IPS-NIHi7 (cell line): Measurements from ENCODE around the gene TKTL1.
"Not testable (repeated sequence)": the region's sequence is repeated elsewhere in the genome, so short reads cannot be mapped to it uniquely, and the experiment has no call there.

ENCODE experiments used
- DNase-seq: peaks from one replicate; pipeline ENCODE4 v3.0.0; 2012; ENCODE audit warnings: mixed read lengths; ENCODE audit errors: extremely low spot score

TKTL1 gene

GRCh38 chrX:154309041-154309775, 13.6 kb downstream of the TKTL1 start:
- DNase-seq = no peak

GRCh38 chrX:154310616-154311536, 15.3 kb downstream of the TKTL1 start:
- no peak for DNase-seq

GRCh38 chrX:154312116-154312515, 16.5 kb downstream of the TKTL1 start:
- DNase-seq = no peak

- no peak for DNase-seq
Observed at GRCh38 chrX:154313147-154313546, 17.6 kb downstream of the TKTL1 start.

GRCh38 chrX:154315416-154315815, 19.8 kb downstream of the TKTL1 start:
- DNase-seq = no peak

GRCh38 chrX:154317391-154317995, 21.9 kb downstream of the TKTL1 start:
- peak; percentile 48 for DNase-seq

GRCh38 chrX:154320406-154320805, 24.8 kb downstream of the TKTL1 start:
- DNase-seq = no peak

GRCh38 chrX:154321152-154321551, 25.6 kb downstream of the TKTL1 start:
- DNase-seq = no peak

- DNase-seq = no peak
Observed at GRCh38 chrX:154321594-154321993, 26.0 kb downstream of the TKTL1 start.

- DNase-seq = no peak
Observed at GRCh38 chrX:154322890-154323289, 27.3 kb downstream of the TKTL1 start.

GRCh38 chrX:154323537-154323936, 27.9 kb downstream of the TKTL1 start:
- DNase-seq = no peak

GRCh38 chrX:154325541-154325940, 29.9 kb downstream of the TKTL1 start:
- DNase-seq = no peak

GRCh38 chrX:154327038-154327820, 31.6 kb downstream of the TKTL1 start:
- no peak for DNase-seq

- DNase-seq = no peak
Observed at GRCh38 chrX:154328646-154329045, 33.1 kb downstream of the TKTL1 start.

GRCh38 chrX:154329294-154329693, 33.7 kb downstream of the TKTL1 start:
- DNase-seq = no peak

GRCh38 chrX:154332561-154332960, 37.0 kb downstream of the TKTL1 start:
- DNase-seq = no peak

GRCh38 chrX:154333116-154333515, 37.5 kb downstream of the TKTL1 start:
- no peak for DNase-seq

- DNase-seq = no peak
Observed at GRCh38 chrX:154333837-154334271, 38.3 kb downstream of the TKTL1 start.

- DNase-seq = no peak
Observed at GRCh38 chrX:154334496-154334895, 38.9 kb downstream of the TKTL1 start.

GRCh38 chrX:154341399-154342298, 46.1 kb downstream of the TKTL1 start:
- not testable (repeated sequence) for DNase-seq

- not testable (repeated sequence) for DNase-seq
Observed at GRCh38 chrX:154343063-154343462, 47.5 kb downstream of the TKTL1 start.
